Measurements from ENCODE around the gene TP53RK.

GRCh38 chr20:46701556-46701955, 12.3 kb upstream of the TP53RK start:
- no peak for TF ChIP-seq CTCF (IDR thresholded peaks at IDR 0.05; ENCODE audit: low read depth, low read length, missing input control)
- TF ChIP-seq GABPA (IDR thresholded peaks at IDR 0.05 in 1 of 2, conservative IDR thresholded peaks at IDR 0.05 in 1 of 2), result no peak
- TF ChIP-seq MAX (IDR thresholded peaks at IDR 0.05), result no peak
- TF ChIP-seq ZBTB33 (IDR thresholded peaks at IDR 0.05), result no peak
- no peak for TF ChIP-seq RXRA (IDR thresholded peaks at IDR 0.05)
- no peak for TF ChIP-seq RAD21 (IDR thresholded peaks at IDR 0.05)
- no peak for TF ChIP-seq JUND (IDR thresholded peaks at IDR 0.05)
- no peak for TF ChIP-seq YY1 (IDR thresholded peaks at IDR 0.05)
